NT2/D1 (cell line): ENCODE data around the gene IBTK.

Source experiments
- DNase-seq: peaks from one replicate; pipeline ENCODE4 v3.0.0-alpha.2; 2011; ENCODE audit warnings: low read depth, low spot score
- H3K27me3 ChIP-seq: 2 replicates; pipeline ENCODE4 v1.6.0; 2011; ENCODE audit warnings: mild to moderate bottlenecking; ENCODE audit not compliant: insufficient read length, insufficient read depth
- H3K36me3 ChIP-seq: 2 replicates; pipeline ENCODE4 v1.6.1; 2011; ENCODE audit warnings: mild to moderate bottlenecking, low read length, mixed read lengths; ENCODE audit not compliant: insufficient read depth, insufficient read length
- H3K4me1 ChIP-seq: 2 replicates; pipeline ENCODE4 v1.5.1; 2011; ENCODE audit not compliant: insufficient read depth, insufficient read length
- H3K4me3 ChIP-seq: 2 replicates; pipeline ENCODE4 v1.5.1; 2011; ENCODE audit warnings: low read depth; ENCODE audit not compliant: insufficient read length
- H3K9ac ChIP-seq: 2 replicates; pipeline ENCODE4 v1.6.0; 2011; ENCODE audit warnings: low read depth; ENCODE audit not compliant: insufficient read length
- H3K9me3 ChIP-seq: 2 replicates; pipeline ENCODE4 v1.5.1; 2011; ENCODE audit warnings: mild to moderate bottlenecking, low read length; ENCODE audit not compliant: insufficient read depth
- SUZ12 ChIP-seq: IDR thresholded peaks from 2 replicates; pipeline ENCODE4 v1.6.1; 2011; ENCODE audit not compliant: insufficient read length, insufficient read depth; ENCODE audit errors: extremely low read depth
- YY1 ChIP-seq: IDR thresholded peaks from 2 replicates; pipeline ENCODE4 v1.6.1; 2011; ENCODE audit not compliant: insufficient read length, insufficient read depth
- ZNF274 ChIP-seq: IDR thresholded peaks from 2 replicates; pipeline ENCODE4 v1.6.1; 2011; ENCODE audit warnings: mild to moderate bottlenecking, low read depth, low read length

The IBTK gene

GRCh38 chr6:82270881-82271635 lies 23.5 kb upstream of the IBTK start:
- no peaks in the 10 kb centered on the region for H3K27me3 ChIP-seq
- no peaks in the 10 kb centered on the region for H3K9me3 ChIP-seq
- no peak for TF ChIP-seq ZNF274
- no peak overlapping the region for H3K9ac ChIP-seq
- H3K4me3 ChIP-seq: no peak overlapping the region
- peaks cover 2% of the 10 kb centered on the region for H3K4me1 ChIP-seq
- no peak for DNase-seq
- H3K36me3 ChIP-seq: no peaks in the 10 kb centered on the region

GRCh38 chr6:82268301-82268846 lies 20.8 kb upstream of the IBTK start:
- Histone ChIP-seq H3K4me3 (no peak overlapping the region), H3K27me3 (no peaks in the 10 kb centered on the region), H3K4me1 (peaks cover 2% of the 10 kb centered on the region), H3K36me3 (no peaks in the 10 kb centered on the region), H3K9ac (no peak overlapping the region), H3K9me3 (no peaks in the 10 kb centered on the region)
- TF ChIP-seq SUZ12 (no peak), ZNF274 (no peak), YY1 (no peak)
- no peak for DNase-seq

- Histone ChIP-seq H3K4me1 (no peaks in the 10 kb centered on the region), H3K27me3 (no peaks in the 10 kb centered on the region), H3K9me3 (no peaks in the 10 kb centered on the region), H3K9ac (no peak overlapping the region), H3K4me3 (no peak overlapping the region), H3K36me3 (no peaks in the 10 kb centered on the region)
- no peak for DNase-seq
- no peak for TF ChIP-seq SUZ12
These were observed 17.3 kb upstream of the IBTK start for GRCh38 chr6:82264824-82265223.

- TF ChIP-seq ZNF274 (no peak), YY1 (no peak), SUZ12 (no peak)
- no peaks in the 10 kb centered on the region for H3K27me3 ChIP-seq
- H3K9me3 ChIP-seq: no peaks in the 10 kb centered on the region
- H3K9ac ChIP-seq: no peak overlapping the region
- no peak for DNase-seq
- no peak overlapping the region for H3K4me3 ChIP-seq
- H3K4me1 ChIP-seq: no peaks in the 10 kb centered on the region
- H3K36me3 ChIP-seq: no peaks in the 10 kb centered on the region
These were observed 16.8 kb upstream of the IBTK start for GRCh38 chr6:82264321-82264720.

GRCh38 chr6:82263916-82264315 lies 16.4 kb upstream of the IBTK start:
- H3K9me3 ChIP-seq: no peaks in the 10 kb centered on the region
- H3K9ac ChIP-seq: no peak overlapping the region
- TF ChIP-seq YY1: no peak
- TF ChIP-seq SUZ12: no peak
- TF ChIP-seq ZNF274: no peak
- no peak overlapping the region for H3K4me3 ChIP-seq
- no peaks in the 10 kb centered on the region for H3K27me3 ChIP-seq
- DNase-seq: no peak
- H3K36me3 ChIP-seq: no peaks in the 10 kb centered on the region
- no peaks in the 10 kb centered on the region for H3K4me1 ChIP-seq

- DNase-seq: no peak
- TF ChIP-seq YY1 (no peak), ZNF274 (no peak)
- H3K9me3 ChIP-seq: no peaks in the 10 kb centered on the region
- H3K4me1 ChIP-seq: no peaks in the 10 kb centered on the region
- H3K36me3 ChIP-seq: no peaks in the 10 kb centered on the region
- H3K4me3 ChIP-seq: no peak overlapping the region
- H3K9ac ChIP-seq: no peak overlapping the region
- H3K27me3 ChIP-seq: no peaks in the 10 kb centered on the region
These were observed 13.6 kb upstream of the IBTK start for GRCh38 chr6:82260997-82261732.

GRCh38 chr6:82259389-82259788 lies 11.8 kb upstream of the IBTK start:
- no peaks in the 10 kb centered on the region for H3K27me3 ChIP-seq
- no peaks in the 10 kb centered on the region for H3K36me3 ChIP-seq
- no peaks in the 10 kb centered on the region for H3K9me3 ChIP-seq
- no peak overlapping the region for H3K9ac ChIP-seq
- H3K4me1 ChIP-seq: no peaks in the 10 kb centered on the region
- TF ChIP-seq SUZ12 (no peak), YY1 (no peak), ZNF274 (no peak)
- DNase-seq: no peak
- no peak overlapping the region for H3K4me3 ChIP-seq
